Measurements from ENCODE around the gene AP3B1.

- TF ChIP-seq CTCF (IDR thresholded peaks at IDR 0.05) (no peak), POLR2A (IDR thresholded peaks at IDR 0.05) (no peak)
Measured at GRCh38 chr5:78090002-78090401, 204.5 kb downstream of the AP3B1 start.
